Measurements from ENCODE around the gene GPR22.

Gene GPR22

DNA sequence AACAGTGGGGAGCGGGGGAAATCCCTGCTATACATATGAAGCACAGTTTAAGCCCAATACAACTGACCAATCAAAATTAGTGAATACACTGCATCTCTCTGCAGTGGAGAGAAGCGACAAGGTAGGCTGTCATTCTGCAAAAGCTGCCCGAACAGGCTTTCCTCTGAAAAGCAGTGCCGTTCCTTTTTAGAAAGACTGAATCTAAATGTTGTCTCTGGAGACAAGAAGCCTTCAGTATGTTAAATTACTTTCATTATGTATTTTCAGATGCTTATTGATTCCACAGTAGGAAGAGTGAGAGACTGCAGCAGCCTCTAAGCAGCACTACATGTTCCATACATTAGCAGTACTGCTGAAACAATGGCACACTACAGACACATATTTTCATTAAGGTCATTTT is at the start of gene GPR22:
Gene GPR22 (plus strand): TSS at position 129 of the 400 bp plus-strand sequence. CDS start 4,004 bp downstream, outside the sequence.
- no peak for DNase-seq (ENCODE audit: low spot score)

- no peak for DNase-seq (ENCODE audit: low spot score)
These were observed 42.4 kb upstream of the GPR22 start for GRCh38 chr7:107427462-107427861.

DNA sequence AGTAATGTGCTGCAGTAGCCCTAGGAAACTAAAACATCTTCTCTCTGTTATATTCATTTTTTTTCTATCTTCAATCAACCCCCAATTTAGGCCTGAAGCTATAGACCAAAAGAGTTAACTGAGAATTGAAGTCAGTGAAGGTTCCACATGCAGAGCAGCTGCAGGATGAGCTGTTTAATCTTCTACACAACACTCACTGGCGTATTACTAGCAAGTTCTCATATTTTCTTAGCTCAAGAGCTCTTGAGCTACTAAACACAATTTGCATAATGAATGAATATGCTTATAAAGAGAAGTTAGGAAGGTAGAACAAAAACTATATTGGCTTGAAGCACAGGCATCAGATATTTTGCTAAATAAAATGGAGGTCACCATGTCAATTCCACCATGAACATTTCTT is 41.2 kb upstream of the GPR22 start:
- DNase-seq (ENCODE audit: low spot score) = no peak

DNA sequence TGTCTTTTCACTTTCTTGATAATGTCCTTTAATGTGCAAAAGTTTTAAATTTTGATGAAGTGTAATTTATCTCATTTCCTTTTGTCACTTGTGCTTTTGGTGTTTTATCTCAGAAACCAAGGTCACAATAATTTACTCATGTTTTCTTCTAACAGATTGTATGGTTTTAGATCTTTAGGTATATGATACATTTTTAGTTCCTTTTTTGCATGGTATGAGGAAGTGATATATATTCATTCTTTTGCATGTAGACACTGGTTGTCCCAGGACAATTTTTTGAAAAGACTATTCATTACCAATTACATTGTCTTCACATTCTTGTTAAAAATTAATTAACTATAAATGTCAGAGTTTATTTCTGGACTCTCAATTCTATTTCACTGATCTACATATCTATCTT is 39.8 kb upstream of the GPR22 start:
- no peak for DNase-seq (ENCODE audit: low spot score)

DNA sequence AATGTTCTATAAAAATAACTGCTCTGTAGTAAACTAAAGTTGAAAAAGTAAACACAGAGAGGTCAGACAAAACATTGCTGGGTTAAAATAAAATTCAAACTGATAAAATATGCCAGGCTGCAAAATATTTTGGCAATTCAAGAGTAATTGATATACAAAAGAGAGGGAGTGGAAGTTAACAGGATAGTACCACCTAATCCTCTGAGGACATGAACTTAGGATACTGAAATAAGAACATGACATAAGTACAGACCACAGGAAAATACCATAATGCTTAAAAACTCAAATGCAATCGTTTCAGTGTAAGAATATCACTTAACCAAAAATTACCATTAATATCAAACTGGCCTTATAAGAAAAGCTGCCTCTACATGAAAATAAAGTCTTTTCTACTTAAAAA is 37.6 kb upstream of the GPR22 start:
- no peak for DNase-seq (ENCODE audit: low spot score)

DNA sequence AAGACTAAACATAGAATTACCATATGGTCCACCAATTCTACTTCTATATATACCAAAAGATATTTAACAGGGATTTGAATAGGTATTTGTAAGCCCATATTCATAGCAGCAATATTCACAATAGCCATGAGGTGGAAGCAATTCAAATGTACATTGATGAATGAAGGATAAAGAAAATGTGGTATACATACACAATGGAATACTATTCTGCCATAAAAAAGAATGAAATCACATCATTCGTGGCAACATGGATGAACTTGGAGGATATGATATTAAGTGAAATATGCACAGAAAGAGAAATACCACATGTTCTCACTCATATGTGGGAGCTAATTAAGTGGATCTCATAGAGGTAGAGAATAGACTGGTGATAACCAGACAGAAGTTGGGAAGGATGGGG is 34.1 kb upstream of the GPR22 start:
- DNase-seq (ENCODE audit: low spot score) = no peak

GRCh38 chr7:107439025-107439424 is 30.8 kb upstream of the GPR22 start:
- no peak for DNase-seq (ENCODE audit: low spot score)

- no peak for DNase-seq (ENCODE audit: low spot score)
These were observed 28.1 kb upstream of the GPR22 start for GRCh38 chr7:107441581-107442422.

DNA sequence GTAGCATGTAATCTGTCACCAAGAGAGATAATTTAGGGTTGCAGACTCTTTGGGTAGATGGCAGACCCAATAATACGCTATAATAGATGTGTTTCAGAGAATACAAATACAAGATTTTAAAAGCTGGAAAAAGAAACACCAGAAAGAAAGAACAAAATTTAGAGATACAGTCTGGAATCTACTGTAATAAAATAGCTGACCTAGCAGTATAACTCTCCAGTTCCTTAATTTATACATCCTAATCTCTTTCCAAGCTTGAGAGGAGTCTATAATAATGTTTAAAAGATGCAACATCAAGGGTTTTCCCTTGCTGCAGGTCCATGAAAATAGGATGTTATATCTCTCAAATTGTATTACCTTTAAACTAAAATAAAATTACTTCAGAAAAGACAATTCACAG is 27.2 kb upstream of the GPR22 start:
- no peak for DNase-seq (ENCODE audit: low spot score)

GRCh38 chr7:107446531-107446930 is 23.3 kb upstream of the GPR22 start:
- DNase-seq (ENCODE audit: low spot score) = no peak

GRCh38 chr7:107446988-107447387 is 22.9 kb upstream of the GPR22 start:
- DNase-seq (ENCODE audit: low spot score) = no peak

GRCh38 chr7:107450970-107451369 is 18.9 kb upstream of the GPR22 start:
- no peak for DNase-seq (ENCODE audit: low spot score)

GRCh38 chr7:107453388-107453787 is 16.5 kb upstream of the GPR22 start:
- DNase-seq (ENCODE audit: low spot score) = no peak

- no peak for DNase-seq (ENCODE audit: low spot score)
These were observed 7.8 kb upstream of the GPR22 start for GRCh38 chr7:107461938-107462533.

DNA sequence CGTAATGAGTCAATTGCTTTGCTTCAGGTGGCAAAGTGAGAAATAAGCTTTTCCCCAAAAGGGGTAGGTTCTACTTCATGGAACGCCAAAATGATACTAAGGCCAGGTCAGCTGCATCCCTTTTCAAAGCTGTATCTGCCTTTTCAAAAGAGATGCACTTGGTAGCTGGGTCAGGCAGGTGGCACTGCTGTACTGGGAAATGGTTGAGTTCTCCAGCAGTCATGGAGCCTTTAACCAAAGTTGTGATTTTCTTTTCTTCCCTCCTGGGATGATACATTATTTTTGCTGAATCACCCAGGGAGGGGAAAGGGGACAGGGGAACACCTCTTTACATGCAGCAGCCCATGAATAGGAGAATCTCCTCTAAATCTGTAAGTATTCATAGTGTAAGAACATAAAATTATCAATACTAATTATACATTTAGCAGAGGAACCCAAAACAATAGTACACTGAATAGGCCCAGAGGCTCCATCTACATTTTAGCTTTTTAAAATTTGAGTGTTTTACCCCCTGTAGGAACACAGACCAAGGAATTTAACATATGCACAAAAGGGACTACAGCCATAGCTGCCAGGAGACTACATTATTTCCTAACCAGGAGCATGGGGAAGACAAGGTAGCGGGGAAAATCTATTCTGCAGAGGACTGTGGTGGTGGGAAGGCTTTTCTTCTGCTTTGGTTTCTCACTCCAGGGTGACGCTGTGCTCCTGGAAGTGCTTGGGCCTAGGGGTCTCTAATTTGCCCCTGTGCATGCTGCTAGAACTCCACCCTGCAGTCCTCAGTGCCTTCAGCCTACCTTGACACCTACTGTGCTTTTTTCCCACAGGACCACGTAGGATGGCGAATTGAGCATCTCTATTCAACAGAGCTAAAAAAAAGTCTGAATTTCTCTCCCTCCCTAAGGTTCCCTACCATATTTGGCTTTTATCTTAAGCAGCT is 6.4 kb upstream of the GPR22 start:
- peak; percentile 57 for DNase-seq (ENCODE audit: low spot score)

GRCh38 chr7:107464666-107465226 is 5.1 kb upstream of the GPR22 start:
- DNase-seq (ENCODE audit: low spot score) = no peak

GRCh38 chr7:107467972-107468371 is 1.9 kb upstream of the GPR22 start:
- DNase-seq (ENCODE audit: low spot score) = no peak

- DNase-seq (ENCODE audit: low spot score) = no peak
These were observed 1.0 kb upstream of the GPR22 start for GRCh38 chr7:107468824-107469223.

DNA sequence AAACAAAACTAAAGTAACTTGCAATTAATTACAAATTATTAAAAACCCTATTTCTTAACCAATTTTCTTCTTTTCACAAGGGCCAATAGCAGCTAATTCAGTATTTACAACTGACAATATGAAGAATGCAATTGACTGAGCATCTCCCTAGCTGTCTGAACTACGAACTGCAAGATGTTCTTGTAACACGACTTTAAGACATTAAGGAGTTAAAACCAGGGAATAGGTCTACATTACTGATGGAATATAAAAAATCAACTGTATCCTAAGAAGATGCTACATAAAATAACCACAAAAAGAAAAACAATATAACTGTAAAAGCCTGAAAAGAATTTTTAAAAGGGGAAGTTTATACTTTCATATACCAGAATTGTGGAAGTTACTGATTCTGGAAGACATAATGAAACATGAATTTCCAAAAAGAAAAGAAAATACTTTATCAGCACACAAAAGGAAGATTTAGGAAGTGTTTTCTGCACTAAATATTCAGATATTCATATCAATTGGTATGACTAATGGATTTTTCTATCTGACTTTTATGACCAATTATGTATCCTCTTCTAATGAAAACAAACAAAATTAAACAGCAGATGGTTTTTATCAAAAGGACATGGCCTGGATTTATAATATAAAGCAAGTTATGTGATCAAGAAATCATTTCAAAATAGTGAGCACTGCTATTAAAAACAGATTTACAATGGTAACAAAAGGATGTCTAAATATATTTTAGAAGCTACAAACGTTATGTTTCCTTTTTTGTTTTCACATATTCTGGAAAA is 1.6 kb downstream of the GPR22 start:
- no peak for DNase-seq (ENCODE audit: low spot score)

- DNase-seq (ENCODE audit: low spot score) = no peak
These were observed 2.3 kb downstream of the GPR22 start for GRCh38 chr7:107472116-107472515.

- no peak for DNase-seq (ENCODE audit: low spot score)
These were observed 4.3 kb downstream of the GPR22 start for GRCh38 chr7:107474104-107474521.

Measured in COLO829 (cell line).